GM23338 (cell line): ENCODE data around the gene FCHO2.
"Not testable (repeated sequence)": the region's sequence is repeated elsewhere in the genome, so short reads cannot be mapped to it uniquely, and the experiment has no call there.

Source experiments
- CREB1 ChIP-seq: fragments of 250-450 bp; sonication (Bioruptor Pico); IDR thresholded peaks from 2 replicates; pipeline ENCODE4 v1.5.0; 2020; ENCODE audit warnings: low read depth, mild to moderate bottlenecking, moderate library complexity
- EZH2 ChIP-seq: fragments of 200-600 bp; sonication (generic); IDR thresholded peaks from one replicate; pipeline ENCODE4 v1.8.0; 2017; ENCODE audit warnings: antibody characterized with exemption, mild to moderate bottlenecking, low read depth; ENCODE audit not compliant: unreplicated experiment
- POLR2AphosphoS5 ChIP-seq: IDR thresholded peaks from 2 replicates; pipeline ENCODE4 v1.6.1; 2016; ENCODE audit warnings: antibody characterized with exemption, low read depth
- REST ChIP-seq: IDR thresholded peaks from one replicate; pipeline ENCODE4 v1.6.1; 2018; ENCODE audit warnings: antibody characterized with exemption; ENCODE audit not compliant: unreplicated experiment
- TF ChIP-seq, protein P1 (sequence below), 2 experiments: fragments of 200-600 bp in 1 of 2; sonication (generic) in 1 of 2; conservative IDR thresholded peaks; 2 replicates each; pipeline versions ENCODE4 v1.5.1 to v1.6.1; 2016 to 2017; ENCODE audit warnings: antibody characterized with exemption in 2 of 2, low read depth in 2 of 2, mild to moderate bottlenecking in 2 of 2, moderate library complexity in 1 of 2

- TF ChIP-seq POLR2AphosphoS5, EZH2, CREB1, REST: not testable (repeated sequence)
- TF ChIP-seq, protein P1, sequence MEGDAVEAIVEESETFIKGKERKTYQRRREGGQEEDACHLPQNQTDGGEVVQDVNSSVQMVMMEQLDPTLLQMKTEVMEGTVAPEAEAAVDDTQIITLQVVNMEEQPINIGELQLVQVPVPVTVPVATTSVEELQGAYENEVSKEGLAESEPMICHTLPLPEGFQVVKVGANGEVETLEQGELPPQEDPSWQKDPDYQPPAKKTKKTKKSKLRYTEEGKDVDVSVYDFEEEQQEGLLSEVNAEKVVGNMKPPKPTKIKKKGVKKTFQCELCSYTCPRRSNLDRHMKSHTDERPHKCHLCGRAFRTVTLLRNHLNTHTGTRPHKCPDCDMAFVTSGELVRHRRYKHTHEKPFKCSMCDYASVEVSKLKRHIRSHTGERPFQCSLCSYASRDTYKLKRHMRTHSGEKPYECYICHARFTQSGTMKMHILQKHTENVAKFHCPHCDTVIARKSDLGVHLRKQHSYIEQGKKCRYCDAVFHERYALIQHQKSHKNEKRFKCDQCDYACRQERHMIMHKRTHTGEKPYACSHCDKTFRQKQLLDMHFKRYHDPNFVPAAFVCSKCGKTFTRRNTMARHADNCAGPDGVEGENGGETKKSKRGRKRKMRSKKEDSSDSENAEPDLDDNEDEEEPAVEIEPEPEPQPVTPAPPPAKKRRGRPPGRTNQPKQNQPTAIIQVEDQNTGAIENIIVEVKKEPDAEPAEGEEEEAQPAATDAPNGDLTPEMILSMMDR (conservative IDR thresholded peaks at IDR 0.05; ENCODE audit: low read depth in 2 of 2): not testable (repeated sequence)
Observed at GRCh38 chr5:73024946-73025544, 69.2 kb downstream of the FCHO2 start.
